HepG2 (cell line): ENCODE measurements around the gene BEND3. TPM values are rescaled to one million over a fixed set of nuclear protein-coding genes. Genes with fewer than 3 reads are reported as not detected.

Source experiments
- ELK4 ChIP-seq: sonication (generic); formaldehyde crosslinking; IDR thresholded peaks from 2 replicates; pipeline ENCODE4 v1.9.0; 2021; ENCODE audit warnings: missing genetic modification reagents, borderline replicate concordance
- GTF2F1 ChIP-seq: fragments of 150-350 bp; IDR thresholded peaks from 2 replicates; pipeline ENCODE4 v1.6.1; 2014; ENCODE audit warnings: low read length
- HOXA3 ChIP-seq: sonication (generic); formaldehyde crosslinking; IDR thresholded peaks from 2 replicates; pipeline ENCODE4 v1.5.0; 2020; ENCODE audit warnings: missing genetic modification reagents
- NFAT5 ChIP-seq: sonication (generic); formaldehyde crosslinking; IDR thresholded peaks from 2 replicates; pipeline ENCODE4 v1.4.0; 2020; ENCODE audit warnings: missing genetic modification reagents
- PCBP2 ChIP-seq: fragments of 200-400 bp; formaldehyde crosslinking; optimal IDR thresholded peaks from 2 replicates; pipeline ENCODE3; 2018; ENCODE audit warnings: low read length, low read depth; ENCODE audit not compliant: poor library complexity, severe bottlenecking
- RCOR2 ChIP-seq: IDR thresholded peaks from 2 replicates; pipeline ENCODE4 v1.6.1; 2016; ENCODE audit warnings: missing biosample characterization, missing genetic modification reagents
- SIN3B ChIP-seq: fragments of 150-350 bp; IDR thresholded peaks from 2 replicates; pipeline ENCODE4 v1.6.1; 2014; ENCODE audit warnings: low read length
- SMAD3 ChIP-seq: sonication (generic); formaldehyde crosslinking; IDR thresholded peaks from 2 replicates; pipeline ENCODE4 v1.4.0; 2020; ENCODE audit warnings: missing genetic modification reagents
- TMF1 ChIP-seq: sonication (generic); formaldehyde crosslinking; IDR thresholded peaks from 2 replicates; pipeline ENCODE4 v1.8.1; 2022; ENCODE audit warnings: low read depth, missing genetic modification reagents
- ZBTB10 ChIP-seq: sonication (generic); formaldehyde crosslinking; IDR thresholded peaks from 2 replicates; pipeline ENCODE4 v1.4.0; 2020; ENCODE audit warnings: missing genetic modification reagents, borderline replicate concordance
- ZNF101 ChIP-seq: sonication (generic); formaldehyde crosslinking; IDR thresholded peaks from 2 replicates; pipeline ENCODE4 v1.4.0; 2020; ENCODE audit warnings: mild to moderate bottlenecking, low read depth, missing genetic modification reagents, borderline replicate concordance
- ZNF605 ChIP-seq: sonication (generic); formaldehyde crosslinking; IDR thresholded peaks from 2 replicates; pipeline ENCODE4 v1.8.0; 2022; ENCODE audit warnings: mild to moderate bottlenecking, missing genetic modification reagents
- ZNF773 ChIP-seq: sonication (generic); formaldehyde crosslinking; IDR thresholded peaks from 2 replicates; pipeline ENCODE4 v1.4.0; 2020; ENCODE audit warnings: missing genetic modification reagents, borderline replicate concordance
- polyA plus RNA-seq, 8 experiments: library from polyadenylated mRNA; depleted of rRNA in 3 of 8; stranded (reverse) in 7 of 8; unstranded in 1 of 8; fragments of >200 nt; fragmentation: Illumina TruSeq in 4 of 8; extraction: Trizol in 4 of 8; gene quantifications; 2 replicates each; pipeline versions ENCODE4 v1.2.1 to v1.2.3, GENCODE V29; 2011 to 2016; ENCODE audit warnings: low read depth in 4 of 8, missing spikeins in 1 of 8, mixed read lengths in 1 of 8; ENCODE audit not compliant: insufficient read depth in 1 of 8
- total RNA-seq, 5 experiments: library from RNA; depleted of rRNA; stranded (reverse); fragments of >200 nt; fragmentation: Illumina TruSeq; extraction: Trizol; gene quantifications; 2 replicates each; pipeline ENCODE4 v1.2.3, GENCODE V29; 2016; ENCODE audit warnings: low read depth in 1 of 5
- TF ChIP-seq, protein P1 (sequence below): IDR thresholded peaks from 2 replicates; pipeline ENCODE4 v1.6.1; 2016; ENCODE audit warnings: mild to moderate bottlenecking
- TF ChIP-seq, protein P2 (sequence below): sonication (generic); formaldehyde crosslinking; IDR thresholded peaks from 2 replicates; pipeline ENCODE4 v1.5.0; 2020; ENCODE audit warnings: missing genetic modification reagents, mild to moderate bottlenecking, borderline replicate concordance

BEND3 gene
- total and polyA plus RNA-seq, 2 of the 13 experiments (the other 11 are each of a cell fraction or from before 2014, with no cell fraction given): 1.4 to 5.8 TPM

DNA sequence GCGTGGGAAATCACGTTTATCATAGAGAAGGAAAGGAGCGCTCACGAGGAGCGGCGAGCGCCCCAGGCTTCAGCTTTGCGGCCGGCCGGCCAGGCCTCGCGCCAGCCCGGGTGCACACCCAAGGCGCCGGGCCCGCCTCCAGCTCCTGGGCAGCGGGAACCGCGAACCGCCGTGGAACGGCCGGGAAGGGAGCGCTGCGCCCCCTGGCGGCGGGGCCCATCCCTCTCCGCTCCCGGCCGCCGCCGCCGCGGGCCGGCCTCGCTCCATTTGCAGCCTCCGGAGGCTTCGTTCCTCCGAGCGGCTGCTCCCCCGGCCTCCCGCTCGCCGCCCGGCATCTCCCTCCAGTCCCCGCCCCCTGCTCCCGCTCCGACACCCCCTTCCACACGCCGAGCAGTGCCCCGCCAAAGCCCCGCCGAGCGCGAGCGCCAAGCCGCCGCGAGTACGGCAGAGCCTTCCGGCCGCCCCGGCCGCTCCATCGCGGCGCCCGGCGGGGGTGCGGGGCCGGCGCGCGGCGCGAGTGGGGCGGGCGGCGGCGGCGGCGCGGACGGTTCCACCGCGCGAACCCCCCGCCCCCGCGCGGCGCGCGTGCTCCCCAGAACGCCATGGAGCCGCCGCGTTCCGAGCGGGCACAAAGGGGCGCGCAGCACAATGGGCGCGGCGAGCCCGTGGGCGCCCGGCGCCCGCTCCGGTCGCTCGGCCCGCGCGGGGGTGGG, 946 bp downstream of the BEND3 start (continued):
- TF ChIP-seq ZBTB10 (CRISPR knock-in tag): no peak
- TF ChIP-seq PCBP2: no peak
- TF ChIP-seq, protein P1, sequence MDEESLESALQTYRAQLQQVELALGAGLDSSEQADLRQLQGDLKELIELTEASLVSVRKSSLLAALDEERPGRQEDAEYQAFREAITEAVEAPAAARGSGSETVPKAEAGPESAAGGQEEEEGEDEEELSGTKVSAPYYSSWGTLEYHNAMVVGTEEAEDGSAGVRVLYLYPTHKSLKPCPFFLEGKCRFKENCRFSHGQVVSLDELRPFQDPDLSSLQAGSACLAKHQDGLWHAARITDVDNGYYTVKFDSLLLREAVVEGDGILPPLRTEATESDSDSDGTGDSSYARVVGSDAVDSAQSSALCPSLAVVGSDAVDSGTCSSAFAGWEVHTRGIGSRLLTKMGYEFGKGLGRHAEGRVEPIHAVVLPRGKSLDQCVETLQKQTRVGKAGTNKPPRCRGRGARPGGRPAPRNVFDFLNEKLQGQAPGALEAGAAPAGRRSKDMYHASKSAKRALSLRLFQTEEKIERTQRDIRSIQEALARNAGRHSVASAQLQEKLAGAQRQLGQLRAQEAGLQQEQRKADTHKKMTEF: peak; percentile 70
- no peak for TF ChIP-seq SIN3B
- peak; percentile 75; the same call in 1 of the 2 replicates for TF ChIP-seq ZNF773
- TF ChIP-seq ZNF101 (CRISPR knock-in tag): no peak
- no peak for TF ChIP-seq GTF2F1
- TF ChIP-seq TMF1 (CRISPR knock-in tag): no peak
- TF ChIP-seq SMAD3: no peak
- no peak for TF ChIP-seq ELK4 (CRISPR knock-in tag)
- TF ChIP-seq HOXA3 (CRISPR knock-in tag): peak; percentile 76
- no peak for TF ChIP-seq RCOR2 (CRISPR knock-in tag)
- TF ChIP-seq, protein P2, sequence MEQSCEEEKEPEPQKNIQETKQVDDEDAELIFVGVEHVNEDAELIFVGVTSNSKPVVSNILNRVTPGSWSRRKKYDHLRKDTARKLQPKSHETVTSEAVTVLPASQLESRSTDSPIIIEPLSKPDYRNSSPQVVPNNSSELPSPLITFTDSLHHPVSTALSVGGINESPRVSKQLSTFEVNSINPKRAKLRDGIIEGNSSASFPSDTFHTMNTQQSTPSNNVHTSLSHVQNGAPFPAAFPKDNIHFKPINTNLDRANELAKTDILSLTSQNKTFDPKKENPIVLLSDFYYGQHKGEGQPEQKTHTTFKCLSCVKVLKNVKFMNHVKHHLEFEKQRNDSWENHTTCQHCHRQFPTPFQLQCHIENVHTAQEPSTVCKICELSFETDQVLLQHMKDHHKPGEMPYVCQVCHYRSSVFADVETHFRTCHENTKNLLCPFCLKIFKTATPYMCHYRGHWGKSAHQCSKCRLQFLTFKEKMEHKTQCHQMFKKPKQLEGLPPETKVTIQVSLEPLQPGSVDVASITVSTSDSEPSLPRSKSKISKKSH (CRISPR knock-in tag): no peak
- TF ChIP-seq ZNF605 (CRISPR knock-in tag): no peak
- 0 out of 2 replicates have a peak, but pooled peaks have one; percentile 66 for TF ChIP-seq NFAT5
